ENCODE data around the gene CCT2.

DNA sequence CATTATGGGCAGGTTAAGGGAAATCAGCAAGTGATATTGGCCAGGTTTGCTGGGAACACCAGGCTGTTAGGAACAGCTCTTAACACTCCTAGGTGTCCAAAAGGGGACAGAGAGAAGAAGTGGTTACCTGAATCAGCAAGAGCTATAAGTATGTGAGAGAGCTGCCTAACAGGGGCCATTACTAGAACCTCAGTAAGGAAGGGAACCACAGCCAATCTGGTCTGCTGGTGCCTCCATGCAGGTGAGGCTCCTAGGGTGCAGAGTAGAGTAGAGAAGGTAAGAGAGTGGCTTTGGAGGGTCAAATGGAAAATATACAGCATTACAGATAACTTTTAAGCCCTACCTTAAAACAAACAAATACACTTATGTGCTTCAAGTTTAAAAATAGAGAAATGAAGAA lies 36.6 kb upstream of the CCT2 start:
- TF ChIP-seq, protein P1, sequence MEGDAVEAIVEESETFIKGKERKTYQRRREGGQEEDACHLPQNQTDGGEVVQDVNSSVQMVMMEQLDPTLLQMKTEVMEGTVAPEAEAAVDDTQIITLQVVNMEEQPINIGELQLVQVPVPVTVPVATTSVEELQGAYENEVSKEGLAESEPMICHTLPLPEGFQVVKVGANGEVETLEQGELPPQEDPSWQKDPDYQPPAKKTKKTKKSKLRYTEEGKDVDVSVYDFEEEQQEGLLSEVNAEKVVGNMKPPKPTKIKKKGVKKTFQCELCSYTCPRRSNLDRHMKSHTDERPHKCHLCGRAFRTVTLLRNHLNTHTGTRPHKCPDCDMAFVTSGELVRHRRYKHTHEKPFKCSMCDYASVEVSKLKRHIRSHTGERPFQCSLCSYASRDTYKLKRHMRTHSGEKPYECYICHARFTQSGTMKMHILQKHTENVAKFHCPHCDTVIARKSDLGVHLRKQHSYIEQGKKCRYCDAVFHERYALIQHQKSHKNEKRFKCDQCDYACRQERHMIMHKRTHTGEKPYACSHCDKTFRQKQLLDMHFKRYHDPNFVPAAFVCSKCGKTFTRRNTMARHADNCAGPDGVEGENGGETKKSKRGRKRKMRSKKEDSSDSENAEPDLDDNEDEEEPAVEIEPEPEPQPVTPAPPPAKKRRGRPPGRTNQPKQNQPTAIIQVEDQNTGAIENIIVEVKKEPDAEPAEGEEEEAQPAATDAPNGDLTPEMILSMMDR (conservative IDR thresholded peaks at IDR 0.05; ENCODE audit: low read depth, low read length) = no peak
- TF ChIP-seq EZH2phosphoT487 (IDR thresholded peaks at IDR 0.05; ENCODE audit: borderline replicate concordance, low read length) (no peak), EZH2 (IDR thresholded peaks at IDR 0.05; ENCODE audit: low read length, unreplicated experiment) (no peak)
